ENCODE data around the gene ID3.

GRCh38 chr1:23599125-23599524 lies 39.8 kb upstream of the ID3 start:
- TF ChIP-seq POLR2A (IDR thresholded peaks at IDR 0.05; ENCODE audit: low read depth, low read length) = no peak
- no peak for TF ChIP-seq POLR2AphosphoS5 (IDR thresholded peaks at IDR 0.05; ENCODE audit: low read depth, low read length)
